ENCODE measurements around the gene EEF1AKMT3. TPM values are rescaled to one million over a fixed set of nuclear protein-coding genes. Genes with fewer than 3 reads are reported as not detected.

The EEF1AKMT3 gene
- total RNA-seq, 1 donor from 2014 or later, result 2.7 TPM

MicroRNAs within 50 kb of the gene (microRNA counts, 767-probe panel; counts per million panel counts)
- 9,994 counts per million, percentile 39 among the panel's probes with 10 or more counts for microRNA hsa-miR-26a-5p

Small RNA genes lying within 50 kb of the gene (microRNA-seq; reads per million reads assigned to microRNA genes)
- 148 reads per million, percentile 61 among the genes with 10 or more reads in this experiment for gene MIR26A2
- not detected for gene MIR6759

Other genes with a start within 250 kb of the EEF1AKMT3 start
- gene MBD6, start 249.8 kb upstream of the EEF1AKMT3 start, total RNA-seq, result 6.3 and 8.2 TPM in 2 replicates
- 170 and 179 TPM in 2 replicates for gene DCTN2, start 225.4 kb upstream of the EEF1AKMT3 start, total RNA-seq
- not detected in 2 replicates for gene KIF5A, start 222.6 kb upstream of the EEF1AKMT3 start, total RNA-seq
- 15.4 and 20.2 TPM in 2 replicates for gene PIP4K2C, start 181.4 kb upstream of the EEF1AKMT3 start, total RNA-seq
- gene DTX3, start 167.8 kb upstream of the EEF1AKMT3 start, total RNA-seq, result 22.1 and 22.5 TPM in 2 replicates
- gene ARHGEF25, start 161.2 kb upstream of the EEF1AKMT3 start, total RNA-seq, result 8.6 and 12.4 TPM in 2 replicates
- 2.5 and 3.4 TPM in 2 replicates for gene B4GALNT1, start 139.4 kb upstream of the EEF1AKMT3 start, total RNA-seq
- gene OS9, start 78.5 kb upstream of the EEF1AKMT3 start, total RNA-seq, result 288 and 306 TPM in 2 replicates
- 9.8 and 30.2 TPM in 2 replicates for gene AGAP2, start 33.9 kb upstream of the EEF1AKMT3 start, total RNA-seq
- gene TSPAN31, start 27.6 kb upstream of the EEF1AKMT3 start, total RNA-seq, result 50.7 and 141 TPM in 2 replicates
- gene CDK4, start 20.3 kb upstream of the EEF1AKMT3 start, total RNA-seq, result 175 and 180 TPM in 2 replicates
- gene MARCHF9, start 17.5 kb upstream of the EEF1AKMT3 start, total RNA-seq, result 8.7 and 9.1 TPM in 2 replicates
- gene CYP27B1, start 5.5 kb upstream of the EEF1AKMT3 start, total RNA-seq, result 1.2 TPM in 1 of 2 replicates, not detected in the other
- gene METTL1, start 509 bp upstream of the EEF1AKMT3 start, total RNA-seq, result 9.9 and 13.6 TPM in 2 replicates
- 50.0 and 51.9 TPM in 2 replicates for gene TSFM, start 10.2 kb downstream of the EEF1AKMT3 start, total RNA-seq
- gene AVIL, start 46.1 kb downstream of the EEF1AKMT3 start, total RNA-seq, result 0.48 TPM in 1 of 2 replicates, not detected in the other
- 37.9 and 43.4 TPM in 2 replicates for gene CTDSP2, start 74.1 kb downstream of the EEF1AKMT3 start, total RNA-seq
- 4.1 and 7.0 TPM in 2 replicates for gene ATP23, start 169.0 kb downstream of the EEF1AKMT3 start, total RNA-seq